GM12878 (cell line): ENCODE measurements around the gene DDAH1. TPM values are rescaled to one million over a fixed set of nuclear protein-coding genes. Genes with fewer than 3 reads are reported as not detected.

Experiments used
- ATAC-seq: fragments of 200-7000 bp; cut with Tn5 transposase; 3 replicates; pipeline ENCODE4 v1.9.1; 2020; ENCODE audit warnings: mild to moderate bottlenecking, moderate library complexity
- BruUV-seq: library from RNA; stranded (reverse); fragments of 400-500 nt; replicated peaks from 2 replicates; lab custom pipeline; 2021; lab: Mats Ljungman, UMichigan
- CTCF ChIA-PET: fragments of 300-600 bp; sonication (Branson Sonifier 250); formaldehyde crosslinking; extraction: SDS; loops from one replicate; lab custom pipeline; 2021; ENCODE audit warnings: inconsistent platforms; lab: Yijun Ruan, JAX
- POLR2A ChIA-PET: fragments of 350-600 bp; formaldehyde crosslinking; extraction: SDS; loops from one replicate; lab custom pipeline; 2021; ENCODE audit warnings: inconsistent platforms; lab: Charles Lee
- RAD21 ChIA-PET: fragments of 300-600 bp; sonication (Branson Sonifier 250); formaldehyde crosslinking; loops from one replicate; lab custom pipeline; 2023; ENCODE audit warnings: antibody characterized with exemption; ENCODE audit not compliant: unreplicated experiment; lab: Charles Lee
- SMC1A ChIA-PET: fragments of 300-600 bp; sonication (Branson Sonifier 250); formaldehyde crosslinking; loops from one replicate; lab custom pipeline; 2023; ENCODE audit not compliant: unreplicated experiment, uncharacterized antibody; lab: Charles Lee
- DNase-seq: peaks from one replicate; pipeline ENCODE4 v3.0.0-alpha.2; 2011; ENCODE audit warnings: low read depth, low spot score
- FAIRE-seq: peaks from 3 replicates; lab custom pipeline; 2011; peaks lifted over from hg19 to GRCh38; lab: Jason Lieb, UNC
- H2AFZ ChIP-seq: 2 replicates; pipeline ENCODE4 v1.6.0; 2011; ENCODE audit warnings: low read depth, low read length, control low read depth; ENCODE audit not compliant: control insufficient read depth
- H3K27ac ChIP-seq: 2 replicates; pipeline ENCODE4 v1.5.1; 2011; ENCODE audit warnings: control low read depth; ENCODE audit not compliant: control insufficient read depth, insufficient read depth
- H3K27me3 ChIP-seq, 2 experiments: replicated peaks in 1 of 2; 2 replicates each; pipeline versions ENCODE4 v1.6.0 to v1.6.1; 2011; ENCODE audit warnings: low read length in 1 of 2; ENCODE audit not compliant: control insufficient read depth in 2 of 2, insufficient read depth in 2 of 2
- H3K36me3 ChIP-seq, 2 experiments: 2 replicates each; pipeline ENCODE4 v1.5.1; 2011; ENCODE audit warnings: low read length in 1 of 2; ENCODE audit not compliant: control insufficient read depth in 2 of 2, insufficient read depth in 2 of 2
- H3K4me1 ChIP-seq: 2 replicates; pipeline ENCODE4 v1.6.1; 2011; ENCODE audit warnings: mild to moderate bottlenecking, low read length, moderate library complexity, mixed read lengths; ENCODE audit not compliant: control insufficient read depth, insufficient read depth
- H3K4me2 ChIP-seq: 2 replicates; pipeline ENCODE4 v1.6.0; 2011; ENCODE audit warnings: control low read depth; ENCODE audit not compliant: control insufficient read depth, insufficient read depth
- H3K4me3 ChIP-seq: fragments of 200-600 bp; sonication (generic); 2 replicates; pipeline ENCODE4 v1.5.1; 2016
- H3K79me2 ChIP-seq: 2 replicates; pipeline ENCODE4 v1.6.0; 2011; ENCODE audit warnings: low read length; ENCODE audit not compliant: control insufficient read depth, insufficient read depth
- H3K9ac ChIP-seq: 2 replicates; pipeline ENCODE4 v1.8.0; 2011; ENCODE audit warnings: low read length, control low read depth, mixed read lengths; ENCODE audit not compliant: control insufficient read depth, insufficient read depth
- H3K9me3 ChIP-seq: replicated peaks from 3 replicates; pipeline ENCODE4 v1.5.1; 2011; ENCODE audit warnings: mild to moderate bottlenecking, low read length; ENCODE audit not compliant: control insufficient read depth, insufficient read depth
- H4K20me1 ChIP-seq: 2 replicates; pipeline ENCODE4 v1.6.0; 2011; ENCODE audit not compliant: control insufficient read depth, insufficient read depth
- MEF2A ChIP-seq: IDR thresholded peaks from 2 replicates; pipeline ENCODE4 v1.6.1; 2011; ENCODE audit warnings: low read depth, mild to moderate bottlenecking, low read length, moderate library complexity; ENCODE audit not compliant: insufficient read depth
- NR2C2 ChIP-seq: IDR thresholded peaks from 2 replicates; pipeline ENCODE4 v1.6.1; 2011; ENCODE audit warnings: borderline replicate concordance, low read depth; ENCODE audit not compliant: control insufficient read depth, insufficient read length
- NRF1 ChIP-seq: conservative IDR thresholded peaks from 2 replicates; pipeline ENCODE4 v1.6.1; 2011; ENCODE audit warnings: mild to moderate bottlenecking, low read depth, low read length, improper control_type of control experiment
- PBX3 ChIP-seq: IDR thresholded peaks from 2 replicates; pipeline ENCODE4 v1.6.1; 2011; ENCODE audit warnings: mild to moderate bottlenecking, low read depth, low read length, moderate library complexity; ENCODE audit not compliant: insufficient replicate concordance
- RUNX3 ChIP-seq: IDR thresholded peaks from 2 replicates; pipeline ENCODE4 v1.6.1; 2012; ENCODE audit warnings: low read length, inconsistent platforms
- SPI1 ChIP-seq: IDR thresholded peaks from 2 replicates; pipeline ENCODE4 v1.6.1; 2011; ENCODE audit warnings: low read depth, mild to moderate bottlenecking, low read length, moderate library complexity, borderline replicate concordance; ENCODE audit not compliant: insufficient read depth
- WGBS: methylation state at CpG from one replicate; pipeline ENCODE4 v1.1.6; 2016; ENCODE audit warnings: low lambda C conversion rate; ENCODE audit not compliant: insufficient replicate concordance, insufficient coverage; ENCODE audit errors: missing lambda C conversion rate; 5-methylcytosine and 5-hydroxymethylcytosine counted together
- in situ Hi-C: fragments of 300-500 bp; cut with MboI; formaldehyde crosslinking; loops from 9 replicates; pipeline ENCODE4 v1.14.3; 2018; ENCODE audit warnings: mixed read lengths
- intact Hi-C: fragments of 100-400 bp; cut with micrococcal nuclease; formaldehyde crosslinking; loops from one replicate; pipeline ENCODE4 v1.14.2; 2022; ENCODE audit not compliant: unreplicated experiment
- polyA plus RNA-seq, 11 experiments: library from polyadenylated mRNA; depleted of rRNA in 4 of 11; unstranded in 6 of 11; stranded (reverse) in 5 of 11; fragments of >200 nt; fragmentation: Nextera tagmentation in 4 of 11; fragmentation: Illumina TruSeq in 1 of 11; extraction: Ambion mirVana in 4 of 11; extraction: Trizol in 1 of 11; gene quantifications; 1 replicate in 1 of 11; 2 replicates in 10 of 11; pipeline versions ENCODE4 v1.2.1 to v1.2.3, GENCODE V29; 2011 to 2016; ENCODE audit warnings: inconsistent platforms in 2 of 11, missing spikeins in 2 of 11, low read depth in 1 of 11
- total RNA-seq, 4 experiments: library from RNA; depleted of rRNA in 3 of 4; stranded (reverse); fragments of >200 nt in 3 of 4; fragmentation: Illumina TruSeq in 1 of 4; extraction: Trizol in 1 of 4; gene quantifications; 2 replicates each; pipeline versions ENCODE4 v1.2.1 to v1.2.3, GENCODE V29; 2013 to 2021
- TF ChIP-seq, protein P1 (sequence below): fragments of 450-650 bp; IDR thresholded peaks from 2 replicates; pipeline ENCODE4 v1.6.1; 2018; ENCODE audit warnings: mild to moderate bottlenecking, low read depth, moderate library complexity; ENCODE audit not compliant: partially characterized antibody

Gene DDAH1
- total and polyA plus RNA-seq, 10 of the 15 experiments (the other 5 are each of a cell fraction or from before 2014, with no cell fraction given): 0.07 to 0.88 (median 0.27) TPM; not detected in 6

- H3K4me2 ChIP-seq: no peak overlapping the region
- intact Hi-C loops (no loop called here), in situ Hi-C loops (no loop called here)
- TF ChIP-seq RUNX3 (peak; percentile 15; the same call in 1 of the 2 replicates), SPI1 (no peak), NR2C2 (no peak), PBX3 (no peak), NRF1 (no peak), MEF2A (no peak)
- TF ChIP-seq, protein P1, sequence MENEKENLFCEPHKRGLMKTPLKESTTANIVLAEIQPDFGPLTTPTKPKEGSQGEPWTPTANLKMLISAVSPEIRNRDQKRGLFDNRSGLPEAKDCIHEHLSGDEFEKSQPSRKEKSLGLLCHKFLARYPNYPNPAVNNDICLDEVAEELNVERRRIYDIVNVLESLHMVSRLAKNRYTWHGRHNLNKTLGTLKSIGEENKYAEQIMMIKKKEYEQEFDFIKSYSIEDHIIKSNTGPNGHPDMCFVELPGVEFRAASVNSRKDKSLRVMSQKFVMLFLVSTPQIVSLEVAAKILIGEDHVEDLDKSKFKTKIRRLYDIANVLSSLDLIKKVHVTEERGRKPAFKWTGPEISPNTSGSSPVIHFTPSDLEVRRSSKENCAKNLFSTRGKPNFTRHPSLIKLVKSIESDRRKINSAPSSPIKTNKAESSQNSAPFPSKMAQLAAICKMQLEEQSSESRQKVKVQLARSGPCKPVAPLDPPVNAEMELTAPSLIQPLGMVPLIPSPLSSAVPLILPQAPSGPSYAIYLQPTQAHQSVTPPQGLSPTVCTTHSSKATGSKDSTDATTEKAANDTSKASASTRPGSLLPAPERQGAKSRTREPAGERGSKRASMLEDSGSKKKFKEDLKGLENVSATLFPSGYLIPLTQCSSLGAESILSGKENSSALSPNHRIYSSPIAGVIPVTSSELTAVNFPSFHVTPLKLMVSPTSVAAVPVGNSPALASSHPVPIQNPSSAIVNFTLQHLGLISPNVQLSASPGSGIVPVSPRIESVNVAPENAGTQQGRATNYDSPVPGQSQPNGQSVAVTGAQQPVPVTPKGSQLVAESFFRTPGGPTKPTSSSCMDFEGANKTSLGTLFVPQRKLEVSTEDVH: no peak
- no TSS peak for BruUV-seq
- peaks cover 5% of the 10 kb centered on the region for H3K4me1 ChIP-seq
- RAD21 ChIA-PET: no interaction called here
- DNase-seq (no peak), FAIRE-seq (peak; percentile 54), ATAC-seq (peak; percentile 54; the same call in 2 of the 3 replicates)
- H3K79me2 ChIP-seq: no peaks in the 10 kb centered on the region
- no peak overlapping the region for H3K4me3 ChIP-seq
- POLR2A ChIA-PET: no interaction called here
- SMC1A ChIA-PET: interaction anchor here (1.0 to 1.1 kb wide), 2 partner anchors 11 to 108 kb away, joined by 3 read pairs; no protein-coding TSS in a partner anchor
- no peak overlapping the region for H3K27ac ChIP-seq
- no peaks in the 10 kb centered on the region for H4K20me1 ChIP-seq
- no peaks in the 10 kb centered on the region; the same call in 2 of the 3 replicates for H3K9me3 ChIP-seq
- no peaks in the 10 kb centered on the region for H3K27me3 ChIP-seq
- CTCF ChIA-PET: interaction anchor here (1.7 kb wide), 1 partner anchor 22 kb away, joined by 4 read pairs; no protein-coding TSS in a partner anchor
- H3K36me3 ChIP-seq: no peaks in the 10 kb centered on the region
- no peak overlapping the region for H2AFZ ChIP-seq
- WGBS: 70% methylated on average over 6 of the region's 6 CpGs
- H3K9ac ChIP-seq: no peak overlapping the region
These were observed 134.2 kb downstream of the DDAH1 start for GRCh38 chr1:85330711-85331290.
